T-helper 1 cell treated with Interleukin-12 subunit alpha and Interleukin-12 subunit beta and Interleukin-4 antibody, amounts not matched to agents 30 ng/mL and 1 ng/mL, for 36 hours (primary cell): ENCODE data around the gene CSMD2. TPM values are rescaled to one million over a fixed set of nuclear protein-coding genes. Genes with fewer than 3 reads are reported as not detected.

Experiments used
- intact Hi-C: fragments of 100-400 bp; cut with micrococcal nuclease; formaldehyde crosslinking; loops from one replicate; pipeline ENCODE4 v1.15.1; 2024
- total RNA-seq: library from RNA; stranded (reverse); gene quantifications from 2 replicates; pipeline ENCODE4 v1.2.3, GENCODE V29; 2022

CSMD2 gene
- total RNA-seq, 1 donor from 2014 or later = not detected

DNA sequence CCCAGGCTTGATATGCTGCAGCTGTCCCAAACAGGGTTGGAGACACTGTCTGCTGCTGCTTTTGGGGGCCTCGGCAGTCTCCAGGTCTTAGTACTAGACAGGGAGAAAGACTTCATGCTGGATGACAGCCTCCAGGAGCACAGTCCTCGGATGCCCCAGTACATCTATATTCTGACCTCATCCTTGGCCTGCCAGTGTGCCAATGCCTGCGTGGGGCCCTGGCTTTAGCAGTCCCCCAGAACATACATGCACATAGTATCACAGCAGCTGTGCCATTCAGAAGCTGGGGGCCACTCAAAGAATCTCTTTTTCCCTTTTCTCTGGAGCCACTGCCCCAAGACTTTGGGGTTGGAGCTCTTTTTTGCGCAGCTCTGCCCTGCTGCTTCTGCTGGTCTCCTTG is 697.0 kb downstream of the CSMD2 start:
- intact Hi-C loops = no loop called here

DNA sequence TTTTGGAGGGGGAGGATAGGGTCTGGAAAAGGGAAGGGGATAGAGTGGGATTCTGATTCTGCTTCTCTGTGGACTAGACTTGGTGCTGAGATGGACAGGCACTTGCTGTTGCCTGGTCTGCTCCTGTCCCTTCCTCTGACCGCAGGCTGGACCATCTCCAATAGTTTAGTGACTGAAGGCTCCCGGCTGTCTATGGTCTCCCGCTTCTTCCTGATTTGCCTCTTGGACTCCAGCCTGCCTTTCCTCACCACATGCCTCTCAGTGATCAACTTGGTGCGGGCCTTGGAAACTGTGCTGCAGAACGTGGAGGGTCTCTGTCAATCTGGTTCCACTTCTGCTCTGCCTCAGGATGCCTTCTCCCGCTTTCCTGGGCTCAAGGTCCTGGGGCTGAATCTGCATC is 698.9 kb downstream of the CSMD2 start:
- intact Hi-C loops = no loop called here

DNA sequence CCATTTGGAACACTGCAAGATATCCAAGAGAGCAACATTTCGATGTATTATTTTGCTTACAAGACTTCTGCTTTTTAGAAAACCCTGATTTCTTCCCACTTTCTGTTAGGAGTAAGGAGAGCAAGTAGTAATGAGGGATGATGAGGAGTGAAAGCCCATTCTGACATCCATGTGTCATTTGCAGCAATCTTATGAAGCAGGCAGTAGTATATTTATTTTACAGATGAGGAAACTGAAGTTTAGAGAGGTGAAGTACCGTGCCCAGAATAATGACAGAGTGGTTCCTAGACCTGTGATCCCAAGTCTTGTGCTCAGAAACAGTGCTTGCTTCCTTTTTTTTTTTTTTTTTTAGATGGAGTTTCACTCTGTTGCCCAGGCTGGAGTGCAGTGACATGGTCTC is 699.7 kb downstream of the CSMD2 start:
- intact Hi-C loops = no loop called here

DNA sequence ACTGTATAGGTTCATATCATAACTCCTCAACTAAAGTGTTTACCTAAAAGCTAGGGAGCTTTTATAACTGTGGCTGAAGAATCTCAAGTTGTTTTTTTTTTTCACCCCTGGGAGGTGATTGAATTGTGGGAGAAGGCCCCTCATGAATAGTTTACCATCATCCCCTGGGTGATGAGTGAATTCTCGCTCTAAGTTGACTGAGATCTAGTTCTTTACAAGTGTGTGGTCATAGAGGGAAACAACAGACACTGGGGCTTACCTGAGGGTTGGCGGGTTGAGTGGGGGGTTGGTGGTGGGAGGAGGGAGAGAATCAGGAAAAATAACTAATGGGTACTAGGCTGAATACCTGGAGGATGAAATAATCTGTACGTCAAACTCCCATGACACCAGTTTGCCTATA is 700.5 kb downstream of the CSMD2 start:
- intact Hi-C loops = no loop called here

Other genes starting within 250 kb of the CSMD2 start
- gene C1orf94, start 11.7 kb upstream of the CSMD2 start, total RNA-seq = not detected in 2 replicates